GM12878 (cell line): ENCODE results near the gene DISC1. TPM values are rescaled to one million over a fixed set of nuclear protein-coding genes. Genes with fewer than 3 reads are reported as not detected.

Source experiments
- ATAC-seq: fragments of 200-7000 bp; cut with Tn5 transposase; 3 replicates; pipeline ENCODE4 v1.9.1; 2020; ENCODE audit warnings: mild to moderate bottlenecking, moderate library complexity
- BruUV-seq: library from RNA; stranded (reverse); fragments of 400-500 nt; replicated peaks from 2 replicates; lab custom pipeline; 2021; lab: Mats Ljungman, UMichigan
- CTCF ChIA-PET: fragments of 300-600 bp; sonication (Branson Sonifier 250); formaldehyde crosslinking; extraction: SDS; loops from one replicate; lab custom pipeline; 2021; ENCODE audit warnings: inconsistent platforms; lab: Yijun Ruan, JAX
- POLR2A ChIA-PET: fragments of 350-600 bp; formaldehyde crosslinking; extraction: SDS; loops from one replicate; lab custom pipeline; 2021; ENCODE audit warnings: inconsistent platforms; lab: Charles Lee
- RAD21 ChIA-PET: fragments of 300-600 bp; sonication (Branson Sonifier 250); formaldehyde crosslinking; loops from one replicate; lab custom pipeline; 2023; ENCODE audit warnings: antibody characterized with exemption; ENCODE audit not compliant: unreplicated experiment; lab: Charles Lee
- SMC1A ChIA-PET: fragments of 300-600 bp; sonication (Branson Sonifier 250); formaldehyde crosslinking; loops from one replicate; lab custom pipeline; 2023; ENCODE audit not compliant: unreplicated experiment, uncharacterized antibody; lab: Charles Lee
- DNase-seq: peaks from one replicate; pipeline ENCODE4 v3.0.0-alpha.2; 2011; ENCODE audit warnings: low read depth, low spot score
- FAIRE-seq: peaks from 3 replicates; lab custom pipeline; 2011; peaks lifted over from hg19 to GRCh38; lab: Jason Lieb, UNC
- H2AFZ ChIP-seq: 2 replicates; pipeline ENCODE4 v1.6.0; 2011; ENCODE audit warnings: low read depth, low read length, control low read depth; ENCODE audit not compliant: control insufficient read depth
- H3K27ac ChIP-seq: 2 replicates; pipeline ENCODE4 v1.5.1; 2011; ENCODE audit warnings: control low read depth; ENCODE audit not compliant: control insufficient read depth, insufficient read depth
- H3K27me3 ChIP-seq, 2 experiments: replicated peaks in 1 of 2; 2 replicates each; pipeline versions ENCODE4 v1.6.0 to v1.6.1; 2011; ENCODE audit warnings: low read length in 1 of 2; ENCODE audit not compliant: control insufficient read depth in 2 of 2, insufficient read depth in 2 of 2
- H3K36me3 ChIP-seq, 2 experiments: 2 replicates each; pipeline ENCODE4 v1.5.1; 2011; ENCODE audit warnings: low read length in 1 of 2; ENCODE audit not compliant: control insufficient read depth in 2 of 2, insufficient read depth in 2 of 2
- H3K4me1 ChIP-seq: 2 replicates; pipeline ENCODE4 v1.6.1; 2011; ENCODE audit warnings: mild to moderate bottlenecking, low read length, moderate library complexity, mixed read lengths; ENCODE audit not compliant: control insufficient read depth, insufficient read depth
- H3K4me2 ChIP-seq: 2 replicates; pipeline ENCODE4 v1.6.0; 2011; ENCODE audit warnings: control low read depth; ENCODE audit not compliant: control insufficient read depth, insufficient read depth
- H3K4me3 ChIP-seq: fragments of 200-600 bp; sonication (generic); 2 replicates; pipeline ENCODE4 v1.5.1; 2016
- H3K79me2 ChIP-seq: 2 replicates; pipeline ENCODE4 v1.6.0; 2011; ENCODE audit warnings: low read length; ENCODE audit not compliant: control insufficient read depth, insufficient read depth
- H3K9ac ChIP-seq: 2 replicates; pipeline ENCODE4 v1.8.0; 2011; ENCODE audit warnings: low read length, control low read depth, mixed read lengths; ENCODE audit not compliant: control insufficient read depth, insufficient read depth
- H3K9me3 ChIP-seq: replicated peaks from 3 replicates; pipeline ENCODE4 v1.5.1; 2011; ENCODE audit warnings: mild to moderate bottlenecking, low read length; ENCODE audit not compliant: control insufficient read depth, insufficient read depth
- H4K20me1 ChIP-seq: 2 replicates; pipeline ENCODE4 v1.6.0; 2011; ENCODE audit not compliant: control insufficient read depth, insufficient read depth
- HSF1 ChIP-seq: fragments of 150-350 bp; IDR thresholded peaks from 2 replicates; pipeline ENCODE4 v1.6.1; 2014; ENCODE audit warnings: mild to moderate bottlenecking, low read depth, low read length
- SP1 ChIP-seq: IDR thresholded peaks from one replicate; pipeline ENCODE4 v1.6.1; 2011; ENCODE audit warnings: low read depth, low read length
- ZNF24 ChIP-seq: fragments of 450-650 bp; IDR thresholded peaks from 2 replicates; pipeline ENCODE4 v1.6.1; 2017; ENCODE audit warnings: antibody characterized with exemption, mild to moderate bottlenecking
- WGBS: methylation state at CpG from one replicate; pipeline ENCODE4 v1.1.6; 2016; ENCODE audit warnings: low lambda C conversion rate; ENCODE audit not compliant: insufficient replicate concordance, insufficient coverage; ENCODE audit errors: missing lambda C conversion rate; 5-methylcytosine and 5-hydroxymethylcytosine counted together
- in situ Hi-C: fragments of 300-500 bp; cut with MboI; formaldehyde crosslinking; loops from 9 replicates; pipeline ENCODE4 v1.14.3; 2018; ENCODE audit warnings: mixed read lengths
- intact Hi-C: fragments of 100-400 bp; cut with micrococcal nuclease; formaldehyde crosslinking; loops from one replicate; pipeline ENCODE4 v1.14.2; 2022; ENCODE audit not compliant: unreplicated experiment
- polyA plus RNA-seq, 11 experiments: library from polyadenylated mRNA; depleted of rRNA in 4 of 11; unstranded in 6 of 11; stranded (reverse) in 5 of 11; fragments of >200 nt; fragmentation: Nextera tagmentation in 4 of 11; fragmentation: Illumina TruSeq in 1 of 11; extraction: Ambion mirVana in 4 of 11; extraction: Trizol in 1 of 11; gene quantifications; 1 replicate in 1 of 11; 2 replicates in 10 of 11; pipeline versions ENCODE4 v1.2.1 to v1.2.3, GENCODE V29; 2011 to 2016; ENCODE audit warnings: inconsistent platforms in 2 of 11, missing spikeins in 2 of 11, low read depth in 1 of 11
- total RNA-seq, 4 experiments: library from RNA; depleted of rRNA in 3 of 4; stranded (reverse); fragments of >200 nt in 3 of 4; fragmentation: Illumina TruSeq in 1 of 4; extraction: Trizol in 1 of 4; gene quantifications; 2 replicates each; pipeline versions ENCODE4 v1.2.1 to v1.2.3, GENCODE V29; 2013 to 2021
- TF ChIP-seq, protein P1 (sequence below): IDR thresholded peaks from 2 replicates; pipeline ENCODE4 v1.6.1; 2012; ENCODE audit warnings: mild to moderate bottlenecking, low read depth, low read length

DISC1 gene
- total and polyA plus RNA-seq, 10 of the 15 experiments (the other 5 are each of a cell fraction or from before 2014, with no cell fraction given) = 0.05 to 0.72 (median 0.19) TPM; not detected in 1

- no peak for TF ChIP-seq SP1
Measured at GRCh38 chr1:231808990-231809389, 182.4 kb downstream of the DISC1 start (continued).

DNA sequence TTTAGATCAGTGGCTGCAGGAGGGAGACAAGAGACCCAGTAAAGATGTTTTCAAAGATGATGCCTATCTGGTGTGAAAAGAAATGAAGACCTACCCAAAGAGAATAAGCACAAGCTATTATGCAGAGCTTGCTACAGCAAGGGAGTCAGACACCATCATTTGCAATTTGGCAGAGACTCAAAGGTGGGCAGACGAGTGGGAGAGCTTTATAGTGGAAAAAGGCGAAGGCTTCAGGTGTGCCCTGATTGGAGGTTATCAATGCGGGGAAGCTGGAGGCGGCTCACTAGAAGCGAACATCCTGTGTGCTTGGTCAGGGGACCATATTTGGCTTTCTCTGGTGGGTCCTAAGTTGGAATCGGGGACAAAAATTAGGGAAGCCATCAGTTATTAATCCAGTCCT lies 183.8 kb downstream of the DISC1 start:
- Histone ChIP-seq H3K4me3 (no peak overlapping the region), H3K4me1 (no peaks in the 10 kb centered on the region), H3K9ac (no peak overlapping the region), H3K27me3 (no peaks in the 10 kb centered on the region; a peak in 2 of 4 replicates), H3K79me2 (no peaks in the 10 kb centered on the region), H2AFZ (no peak overlapping the region), H3K36me3 (no peaks in the 10 kb centered on the region), H3K9me3 (no peaks in the 10 kb centered on the region), H4K20me1 (no peaks in the 10 kb centered on the region), H3K27ac (no peak overlapping the region), H3K4me2 (no peak overlapping the region)
- FAIRE-seq (no peak), ATAC-seq (no peak), DNase-seq (no peak)
- intact Hi-C loops (no loop called here), in situ Hi-C loops (no loop called here)
- WGBS = 50% methylated on average over 6 of the region's 6 CpGs
- TF ChIP-seq HSF1 (no peak), ZNF24 (no peak)
- TF ChIP-seq, protein P1, sequence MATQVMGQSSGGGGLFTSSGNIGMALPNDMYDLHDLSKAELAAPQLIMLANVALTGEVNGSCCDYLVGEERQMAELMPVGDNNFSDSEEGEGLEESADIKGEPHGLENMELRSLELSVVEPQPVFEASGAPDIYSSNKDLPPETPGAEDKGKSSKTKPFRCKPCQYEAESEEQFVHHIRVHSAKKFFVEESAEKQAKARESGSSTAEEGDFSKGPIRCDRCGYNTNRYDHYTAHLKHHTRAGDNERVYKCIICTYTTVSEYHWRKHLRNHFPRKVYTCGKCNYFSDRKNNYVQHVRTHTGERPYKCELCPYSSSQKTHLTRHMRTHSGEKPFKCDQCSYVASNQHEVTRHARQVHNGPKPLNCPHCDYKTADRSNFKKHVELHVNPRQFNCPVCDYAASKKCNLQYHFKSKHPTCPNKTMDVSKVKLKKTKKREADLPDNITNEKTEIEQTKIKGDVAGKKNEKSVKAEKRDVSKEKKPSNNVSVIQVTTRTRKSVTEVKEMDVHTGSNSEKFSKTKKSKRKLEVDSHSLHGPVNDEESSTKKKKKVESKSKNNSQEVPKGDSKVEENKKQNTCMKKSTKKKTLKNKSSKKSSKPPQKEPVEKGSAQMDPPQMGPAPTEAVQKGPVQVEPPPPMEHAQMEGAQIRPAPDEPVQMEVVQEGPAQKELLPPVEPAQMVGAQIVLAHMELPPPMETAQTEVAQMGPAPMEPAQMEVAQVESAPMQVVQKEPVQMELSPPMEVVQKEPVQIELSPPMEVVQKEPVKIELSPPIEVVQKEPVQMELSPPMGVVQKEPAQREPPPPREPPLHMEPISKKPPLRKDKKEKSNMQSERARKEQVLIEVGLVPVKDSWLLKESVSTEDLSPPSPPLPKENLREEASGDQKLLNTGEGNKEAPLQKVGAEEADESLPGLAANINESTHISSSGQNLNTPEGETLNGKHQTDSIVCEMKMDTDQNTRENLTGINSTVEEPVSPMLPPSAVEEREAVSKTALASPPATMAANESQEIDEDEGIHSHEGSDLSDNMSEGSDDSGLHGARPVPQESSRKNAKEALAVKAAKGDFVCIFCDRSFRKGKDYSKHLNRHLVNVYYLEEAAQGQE = no peak
- ChIA-PET SMC1A (no interaction called here), CTCF (interaction anchor here (1.4 kb wide), 1 partner anchor 54 kb away, joined by 5 read pairs; no protein-coding TSS in a partner anchor), POLR2A (no interaction called here), RAD21 (no interaction called here)
- BruUV-seq = no TSS peak
